K562 (cell line): ENCODE data around the gene ZNF691. TPM values are rescaled to one million over a fixed set of nuclear protein-coding genes. Genes with fewer than 3 reads are reported as not detected.

Experiments used
- CCAR2 ChIP-seq: fragments of 200-400 bp; formaldehyde crosslinking; IDR thresholded peaks from 2 replicates; pipeline ENCODE4 v1.6.1; 2017; ENCODE audit warnings: mild to moderate bottlenecking, low read depth, low read length
- ETV5 ChIP-seq: sonication (generic); formaldehyde crosslinking; IDR thresholded peaks from 2 replicates; pipeline ENCODE4 v1.4.0; 2020; ENCODE audit warnings: low read depth, mild to moderate bottlenecking, missing genetic modification reagents
- FOSL1 ChIP-seq: fragments of 200-800 bp; sonication (Bioruptor generic); conservative IDR thresholded peaks from 2 replicates; pipeline ENCODE4 v1.6.1; 2016; ENCODE audit warnings: missing genetic modification characterization, missing compliant biosample characterization
- LCOR ChIP-seq: sonication (generic); formaldehyde crosslinking; IDR thresholded peaks from 2 replicates; pipeline ENCODE4 v1.8.0; 2022; ENCODE audit warnings: mild to moderate bottlenecking, missing genetic modification reagents
- NEUROD1 ChIP-seq: fragments of 150-350 bp; IDR thresholded peaks from 2 replicates; pipeline ENCODE4 v1.6.1; 2014; ENCODE audit warnings: borderline replicate concordance, low read length, low read depth; ENCODE audit not compliant: partially characterized antibody
- NFIC ChIP-seq: fragments of 450-650 bp; IDR thresholded peaks from 2 replicates; pipeline ENCODE4 v1.6.1; 2017; ENCODE audit warnings: mild to moderate bottlenecking, inconsistent platforms
- SAP30 ChIP-seq: fragments of 200-600 bp; sonication (generic); IDR thresholded peaks from 2 replicates; pipeline ENCODE4 v1.6.1; 2012; ENCODE audit warnings: borderline replicate concordance, low read depth, mild to moderate bottlenecking, moderate library complexity, low read length, control low read depth, inconsistent platforms; ENCODE audit not compliant: insufficient read depth, poor library complexity, severe bottlenecking
- SMAD2 ChIP-seq: fragments of 150-350 bp; IDR thresholded peaks from 2 replicates; pipeline ENCODE4 v1.6.1; 2014; ENCODE audit warnings: low read depth, mild to moderate bottlenecking, low read length
- SMARCA4 ChIP-seq: fragments of 450-650 bp; IDR thresholded peaks from 2 replicates; pipeline ENCODE4 v1.6.1; 2016
- SRSF9 ChIP-seq: fragments of 200-400 bp; formaldehyde crosslinking; IDR thresholded peaks from 2 replicates; pipeline ENCODE4 v1.6.1; 2017; ENCODE audit warnings: low read depth, low read length, borderline replicate concordance
- polyA plus RNA-seq, 8 experiments: library from polyadenylated mRNA; depleted of rRNA in 4 of 8; stranded (reverse) in 5 of 8; unstranded in 3 of 8; fragments of >200 nt; fragmentation: Nextera tagmentation in 2 of 8; fragmentation: Illumina TruSeq in 1 of 8; extraction: Ambion mirVana in 2 of 8; extraction: Trizol in 1 of 8; gene quantifications; 2 replicates each; pipeline versions ENCODE4 v1.2.1 to v1.2.3, GENCODE V29; 2011 to 2014; ENCODE audit warnings: inconsistent platforms in 1 of 8, missing spikeins in 1 of 8
- total RNA-seq, 7 experiments: library from RNA; depleted of rRNA in 6 of 7; stranded (reverse); fragments of >200 nt in 6 of 7; fragmentation: Illumina TruSeq in 2 of 7; extraction: Trizol in 2 of 7; gene quantifications; 2 replicates each; pipeline versions ENCODE4 v1.2.1 to v1.2.3, GENCODE V29; 2011 to 2021; ENCODE audit warnings: low replicate concordance in 1 of 7
- TF ChIP-seq, protein P1 (sequence below), 2 experiments: fragments of 450-650 bp; IDR thresholded peaks; 2 replicates each; pipeline ENCODE4 v1.6.1; 2018; ENCODE audit warnings: mild to moderate bottlenecking in 2 of 2, low read depth in 1 of 2; ENCODE audit not compliant: partially characterized antibody in 2 of 2
- TF ChIP-seq, protein P2 (sequence below): fragments of 250-450 bp; sonication (Bioruptor Pico); IDR thresholded peaks from 2 replicates; pipeline ENCODE4 v1.5.0; 2021
- TF ChIP-seq, protein P3 (sequence below): sonication (generic); formaldehyde crosslinking; IDR thresholded peaks from 2 replicates; pipeline ENCODE4 v1.8.1; 2023; ENCODE audit warnings: missing genetic modification reagents, mild to moderate bottlenecking, borderline replicate concordance
- TF ChIP-seq, protein P4 (sequence below): IDR thresholded peaks from 3 replicates; pipeline ENCODE4 v1.6.1; 2011; ENCODE audit warnings: borderline replicate concordance, mild to moderate bottlenecking; ENCODE audit not compliant: insufficient read length, insufficient read depth

Gene ZNF691
- total and polyA plus RNA-seq, 9 of the 15 experiments (the other 6 are each of a cell fraction or from before 2014, with no cell fraction given): 10.7 to 30.4 (median 14.8) TPM

DNA sequence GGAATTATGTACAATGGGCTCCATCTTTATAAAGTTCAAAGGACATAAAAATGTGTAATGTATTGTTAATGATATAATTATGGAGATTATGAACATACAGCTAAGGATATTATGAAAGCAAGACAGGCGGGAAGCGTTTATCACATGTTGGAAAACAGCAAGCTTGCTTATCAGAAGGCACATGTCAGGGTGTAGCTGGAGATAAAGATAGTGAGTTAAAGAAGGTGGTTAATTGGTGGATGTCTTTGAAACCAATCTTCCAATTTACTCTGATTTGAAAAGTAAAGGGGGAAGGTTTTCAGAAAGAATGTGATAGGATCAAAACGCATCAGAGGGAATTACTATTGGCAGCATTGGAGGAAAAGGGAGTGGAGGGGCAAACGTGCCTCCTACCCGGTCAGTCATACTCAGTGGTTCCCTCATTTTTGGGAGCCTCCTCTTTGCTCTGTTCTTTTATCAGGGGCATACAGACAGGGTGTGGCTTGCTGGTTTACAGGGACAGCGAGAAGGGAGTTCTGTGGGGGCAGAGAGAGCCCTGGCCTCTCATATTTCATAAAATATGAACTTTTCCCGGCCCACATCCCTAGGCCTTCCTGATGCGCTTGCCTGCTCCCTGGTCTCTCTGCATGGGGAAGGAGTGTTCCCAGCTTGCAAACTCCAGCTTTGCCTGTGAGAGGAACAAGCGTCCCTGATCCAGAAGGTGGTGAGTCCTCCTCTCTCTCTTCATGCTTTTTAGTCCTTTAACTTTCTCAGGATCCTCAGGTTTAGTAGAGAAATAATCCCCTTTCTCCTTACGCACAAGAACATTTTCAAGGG is 21.2 kb upstream of the ZNF691 start (continued):
- TF ChIP-seq, protein P1, sequence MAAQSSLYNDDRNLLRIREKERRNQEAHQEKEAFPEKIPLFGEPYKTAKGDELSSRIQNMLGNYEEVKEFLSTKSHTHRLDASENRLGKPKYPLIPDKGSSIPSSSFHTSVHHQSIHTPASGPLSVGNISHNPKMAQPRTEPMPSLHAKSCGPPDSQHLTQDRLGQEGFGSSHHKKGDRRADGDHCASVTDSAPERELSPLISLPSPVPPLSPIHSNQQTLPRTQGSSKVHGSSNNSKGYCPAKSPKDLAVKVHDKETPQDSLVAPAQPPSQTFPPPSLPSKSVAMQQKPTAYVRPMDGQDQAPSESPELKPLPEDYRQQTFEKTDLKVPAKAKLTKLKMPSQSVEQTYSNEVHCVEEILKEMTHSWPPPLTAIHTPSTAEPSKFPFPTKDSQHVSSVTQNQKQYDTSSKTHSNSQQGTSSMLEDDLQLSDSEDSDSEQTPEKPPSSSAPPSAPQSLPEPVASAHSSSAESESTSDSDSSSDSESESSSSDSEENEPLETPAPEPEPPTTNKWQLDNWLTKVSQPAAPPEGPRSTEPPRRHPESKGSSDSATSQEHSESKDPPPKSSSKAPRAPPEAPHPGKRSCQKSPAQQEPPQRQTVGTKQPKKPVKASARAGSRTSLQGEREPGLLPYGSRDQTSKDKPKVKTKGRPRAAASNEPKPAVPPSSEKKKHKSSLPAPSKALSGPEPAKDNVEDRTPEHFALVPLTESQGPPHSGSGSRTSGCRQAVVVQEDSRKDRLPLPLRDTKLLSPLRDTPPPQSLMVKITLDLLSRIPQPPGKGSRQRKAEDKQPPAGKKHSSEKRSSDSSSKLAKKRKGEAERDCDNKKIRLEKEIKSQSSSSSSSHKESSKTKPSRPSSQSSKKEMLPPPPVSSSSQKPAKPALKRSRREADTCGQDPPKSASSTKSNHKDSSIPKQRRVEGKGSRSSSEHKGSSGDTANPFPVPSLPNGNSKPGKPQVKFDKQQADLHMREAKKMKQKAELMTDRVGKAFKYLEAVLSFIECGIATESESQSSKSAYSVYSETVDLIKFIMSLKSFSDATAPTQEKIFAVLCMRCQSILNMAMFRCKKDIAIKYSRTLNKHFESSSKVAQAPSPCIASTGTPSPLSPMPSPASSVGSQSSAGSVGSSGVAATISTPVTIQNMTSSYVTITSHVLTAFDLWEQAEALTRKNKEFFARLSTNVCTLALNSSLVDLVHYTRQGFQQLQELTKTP (IDR thresholded peaks at IDR 0.05; ENCODE audit: low read depth in 1 of 2, partially characterized antibody in 2 of 2): peak; percentile 58 to 85
- TF ChIP-seq NFIC: peak; percentile 92
- TF ChIP-seq, protein P2, sequence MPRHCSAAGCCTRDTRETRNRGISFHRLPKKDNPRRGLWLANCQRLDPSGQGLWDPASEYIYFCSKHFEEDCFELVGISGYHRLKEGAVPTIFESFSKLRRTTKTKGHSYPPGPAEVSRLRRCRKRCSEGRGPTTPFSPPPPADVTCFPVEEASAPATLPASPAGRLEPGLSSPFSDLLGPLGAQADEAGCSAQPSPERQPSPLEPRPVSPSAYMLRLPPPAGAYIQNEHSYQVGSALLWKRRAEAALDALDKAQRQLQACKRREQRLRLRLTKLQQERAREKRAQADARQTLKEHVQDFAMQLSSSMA (CRISPR knock-in tag): no peak
- peak; percentile 98 for TF ChIP-seq LCOR (CRISPR knock-in tag)
- no peak for TF ChIP-seq SMAD2
- TF ChIP-seq, protein P3, sequence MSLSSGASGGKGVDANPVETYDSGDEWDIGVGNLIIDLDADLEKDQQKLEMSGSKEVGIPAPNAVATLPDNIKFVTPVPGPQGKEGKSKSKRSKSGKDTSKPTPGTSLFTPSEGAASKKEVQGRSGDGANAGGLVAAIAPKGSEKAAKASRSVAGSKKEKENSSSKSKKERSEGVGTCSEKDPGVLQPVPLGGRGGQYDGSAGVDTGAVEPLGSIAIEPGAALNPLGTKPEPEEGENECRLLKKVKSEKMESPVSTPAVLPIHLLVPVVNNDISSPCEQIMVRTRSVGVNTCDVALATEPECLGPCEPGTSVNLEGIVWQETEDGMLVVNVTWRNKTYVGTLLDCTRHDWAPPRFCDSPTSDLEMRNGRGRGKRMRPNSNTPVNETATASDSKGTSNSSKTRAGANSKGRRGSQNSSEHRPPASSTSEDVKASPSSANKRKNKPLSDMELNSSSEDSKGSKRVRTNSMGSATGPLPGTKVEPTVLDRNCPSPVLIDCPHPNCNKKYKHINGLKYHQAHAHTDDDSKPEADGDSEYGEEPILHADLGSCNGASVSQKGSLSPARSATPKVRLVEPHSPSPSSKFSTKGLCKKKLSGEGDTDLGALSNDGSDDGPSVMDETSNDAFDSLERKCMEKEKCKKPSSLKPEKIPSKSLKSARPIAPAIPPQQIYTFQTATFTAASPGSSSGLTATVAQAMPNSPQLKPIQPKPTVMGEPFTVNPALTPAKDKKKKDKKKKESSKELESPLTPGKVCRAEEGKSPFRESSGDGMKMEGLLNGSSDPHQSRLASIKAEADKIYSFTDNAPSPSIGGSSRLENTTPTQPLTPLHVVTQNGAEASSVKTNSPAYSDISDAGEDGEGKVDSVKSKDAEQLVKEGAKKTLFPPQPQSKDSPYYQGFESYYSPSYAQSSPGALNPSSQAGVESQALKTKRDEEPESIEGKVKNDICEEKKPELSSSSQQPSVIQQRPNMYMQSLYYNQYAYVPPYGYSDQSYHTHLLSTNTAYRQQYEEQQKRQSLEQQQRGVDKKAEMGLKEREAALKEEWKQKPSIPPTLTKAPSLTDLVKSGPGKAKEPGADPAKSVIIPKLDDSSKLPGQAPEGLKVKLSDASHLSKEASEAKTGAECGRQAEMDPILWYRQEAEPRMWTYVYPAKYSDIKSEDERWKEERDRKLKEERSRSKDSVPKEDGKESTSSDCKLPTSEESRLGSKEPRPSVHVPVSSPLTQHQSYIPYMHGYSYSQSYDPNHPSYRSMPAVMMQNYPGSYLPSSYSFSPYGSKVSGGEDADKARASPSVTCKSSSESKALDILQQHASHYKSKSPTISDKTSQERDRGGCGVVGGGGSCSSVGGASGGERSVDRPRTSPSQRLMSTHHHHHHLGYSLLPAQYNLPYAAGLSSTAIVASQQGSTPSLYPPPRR (CRISPR knock-in tag): no peak
- no peak for TF ChIP-seq ETV5
- TF ChIP-seq SMARCA4: peak; percentile 100
- no peak for TF ChIP-seq SAP30
- no peak for TF ChIP-seq SRSF9
- no peak for TF ChIP-seq CCAR2
- peak; percentile 77 for TF ChIP-seq NEUROD1
- TF ChIP-seq, protein P4, sequence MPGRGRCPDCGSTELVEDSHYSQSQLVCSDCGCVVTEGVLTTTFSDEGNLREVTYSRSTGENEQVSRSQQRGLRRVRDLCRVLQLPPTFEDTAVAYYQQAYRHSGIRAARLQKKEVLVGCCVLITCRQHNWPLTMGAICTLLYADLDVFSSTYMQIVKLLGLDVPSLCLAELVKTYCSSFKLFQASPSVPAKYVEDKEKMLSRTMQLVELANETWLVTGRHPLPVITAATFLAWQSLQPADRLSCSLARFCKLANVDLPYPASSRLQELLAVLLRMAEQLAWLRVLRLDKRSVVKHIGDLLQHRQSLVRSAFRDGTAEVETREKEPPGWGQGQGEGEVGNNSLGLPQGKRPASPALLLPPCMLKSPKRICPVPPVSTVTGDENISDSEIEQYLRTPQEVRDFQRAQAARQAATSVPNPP: no peak
- TF ChIP-seq FOSL1 (tag): peak; percentile 80
